GM23338 (cell line): Measurements from ENCODE around the gene BBX.

Experiments
- CREB1 ChIP-seq: fragments of 250-450 bp; sonication (Bioruptor Pico); IDR thresholded peaks from 2 replicates; pipeline ENCODE4 v1.5.0; 2020; ENCODE audit warnings: low read depth, mild to moderate bottlenecking, moderate library complexity
- CTCF ChIP-seq, 2 experiments: fragments of 200-600 bp in 1 of 2; sonication (generic) in 1 of 2; conservative IDR thresholded peaks; 2 replicates each; pipeline versions ENCODE4 v1.5.1 to v1.6.1; 2016 to 2017; ENCODE audit warnings: antibody characterized with exemption in 2 of 2, low read depth in 2 of 2, mild to moderate bottlenecking in 2 of 2, moderate library complexity in 1 of 2
- ETS1 ChIP-seq: IDR thresholded peaks from 2 replicates; pipeline ENCODE4 v1.6.1; 2016; ENCODE audit warnings: antibody characterized with exemption
- EZH2 ChIP-seq: fragments of 200-600 bp; sonication (generic); IDR thresholded peaks from one replicate; pipeline ENCODE4 v1.8.0; 2017; ENCODE audit warnings: antibody characterized with exemption, mild to moderate bottlenecking, low read depth; ENCODE audit not compliant: unreplicated experiment
- EZH2phosphoT487 ChIP-seq: fragments of 200-600 bp; sonication (generic); IDR thresholded peaks from one replicate; pipeline ENCODE4 v1.8.1; 2018; ENCODE audit warnings: antibody characterized with exemption; ENCODE audit not compliant: unreplicated experiment
- JUNB ChIP-seq: IDR thresholded peaks from one replicate; pipeline ENCODE4 v1.6.1; 2016; ENCODE audit warnings: antibody characterized with exemption; ENCODE audit not compliant: unreplicated experiment
- NANOG ChIP-seq: IDR thresholded peaks from 2 replicates; pipeline ENCODE4 v1.6.1; 2016; ENCODE audit warnings: antibody characterized with exemption, borderline replicate concordance
- POLR2AphosphoS5 ChIP-seq: IDR thresholded peaks from 2 replicates; pipeline ENCODE4 v1.6.1; 2016; ENCODE audit warnings: antibody characterized with exemption, low read depth
- REST ChIP-seq: IDR thresholded peaks from one replicate; pipeline ENCODE4 v1.6.1; 2018; ENCODE audit warnings: antibody characterized with exemption; ENCODE audit not compliant: unreplicated experiment
- STAT1 ChIP-seq: IDR thresholded peaks from one replicate; pipeline ENCODE4 v1.6.1; 2016; ENCODE audit warnings: antibody characterized with exemption; ENCODE audit not compliant: unreplicated experiment
- ZNF114 ChIP-seq: fragments of 250-450 bp; sonication (Bioruptor Pico); IDR thresholded peaks from 2 replicates; pipeline ENCODE4 v1.5.0; 2020; ENCODE audit warnings: mild to moderate bottlenecking, moderate library complexity
- ZNF331 ChIP-seq: fragments of 250-450 bp; sonication (Bioruptor Pico); IDR thresholded peaks from 2 replicates; pipeline ENCODE4 v1.5.0; 2020; ENCODE audit warnings: low read depth, mild to moderate bottlenecking, moderate library complexity
- ZNF462 ChIP-seq: fragments of 250-450 bp; sonication (Bioruptor Pico); IDR thresholded peaks from 2 replicates; pipeline ENCODE4 v1.5.0; 2020; ENCODE audit warnings: mild to moderate bottlenecking, moderate library complexity

GRCh38 chr3:107662124-107662507 is 139.4 kb downstream of the BBX start:
- TF ChIP-seq CTCF (conservative IDR thresholded peaks at IDR 0.05; ENCODE audit: low read depth in 2 of 2) = no peak
- TF ChIP-seq POLR2AphosphoS5 = no peak
- TF ChIP-seq EZH2phosphoT487 = no peak
- no peak for TF ChIP-seq JUNB
- TF ChIP-seq EZH2 = no peak
- TF ChIP-seq CREB1 = no peak
- no peak for TF ChIP-seq REST
- TF ChIP-seq ETS1 = no peak
- no peak for TF ChIP-seq ZNF114 (CRISPR knock-in tag)
- no peak for TF ChIP-seq ZNF331 (CRISPR knock-in tag)
- TF ChIP-seq STAT1 = no peak
- TF ChIP-seq NANOG = no peak
- TF ChIP-seq ZNF462 (CRISPR knock-in tag) = no peak
